HG03095 (cell line): ENCODE data around the gene NR2E3.

Experiments used
- ATAC-seq: cut with Tn5 transposase; IDR thresholded peaks from one replicate; pipeline ENCODE4 v1.9.1; 2021; ENCODE audit warnings: moderate library complexity; ENCODE audit not compliant: unreplicated experiment

The NR2E3 gene

DNA sequence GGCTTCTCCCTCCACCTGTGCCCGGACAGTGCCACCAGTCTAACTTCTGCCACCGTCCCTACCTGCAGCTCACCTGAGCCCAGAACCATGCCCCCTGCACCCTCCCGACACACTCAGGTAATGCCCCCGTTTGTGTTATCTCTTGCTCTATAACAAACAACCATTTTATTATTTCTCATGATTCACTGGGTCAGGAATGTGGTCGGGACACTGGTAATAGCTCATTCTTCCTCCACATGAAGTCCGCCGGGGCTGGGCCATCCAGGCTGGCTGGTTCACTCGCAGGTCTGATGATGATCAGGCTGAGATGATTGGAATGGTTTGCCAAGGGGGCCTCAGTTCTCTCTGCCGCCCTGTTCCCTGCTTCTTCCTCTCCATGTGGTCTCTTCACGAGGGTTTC is 20.3 kb upstream of the NR2E3 start:
- no peak for ATAC-seq

DNA sequence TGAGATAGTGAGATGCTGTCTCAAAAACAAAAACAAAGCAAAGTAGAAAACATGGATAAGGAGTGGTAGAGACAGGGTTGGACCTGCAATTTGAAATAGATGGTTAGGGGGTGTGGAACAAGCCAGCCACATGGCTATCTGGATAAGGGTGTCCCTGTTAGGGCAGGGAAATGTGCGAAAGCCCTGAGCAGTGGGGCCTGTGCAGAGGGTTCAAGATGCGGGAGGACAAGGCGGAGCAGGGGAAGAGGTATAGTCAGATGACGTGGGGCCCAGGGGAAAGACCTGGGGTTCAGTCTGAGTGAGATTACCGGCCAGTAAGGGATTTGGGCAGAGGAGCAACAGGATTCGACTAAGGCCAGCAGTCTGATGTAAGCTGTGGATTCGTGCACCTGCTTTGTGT is 18.4 kb upstream of the NR2E3 start:
- no peak for ATAC-seq

GRCh38 chr15:71792521-71792920 is 17.8 kb upstream of the NR2E3 start:
- ATAC-seq, result no peak

DNA sequence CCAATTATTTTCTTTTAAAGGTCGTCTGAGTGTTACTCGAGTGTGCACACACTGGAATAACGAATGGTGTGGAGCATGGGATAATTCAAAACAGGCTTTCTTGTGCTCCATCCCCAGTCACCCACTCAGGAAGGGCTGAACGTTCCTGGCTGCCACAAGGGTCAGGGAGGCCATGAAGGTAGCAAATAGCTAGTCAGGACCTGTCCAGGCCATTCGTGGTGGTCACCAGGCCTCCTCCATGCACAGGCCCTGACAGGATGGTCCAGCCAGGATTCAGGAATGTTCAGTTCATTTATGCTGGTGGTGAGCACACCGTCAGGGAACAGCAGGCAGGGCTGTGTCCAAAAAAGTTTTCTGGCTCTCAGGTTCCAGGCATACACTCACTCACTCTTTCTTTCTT is 11.7 kb upstream of the NR2E3 start:
- ATAC-seq, result no peak

GRCh38 chr15:71800190-71800589 is 10.2 kb upstream of the NR2E3 start:
- no peak for ATAC-seq

DNA sequence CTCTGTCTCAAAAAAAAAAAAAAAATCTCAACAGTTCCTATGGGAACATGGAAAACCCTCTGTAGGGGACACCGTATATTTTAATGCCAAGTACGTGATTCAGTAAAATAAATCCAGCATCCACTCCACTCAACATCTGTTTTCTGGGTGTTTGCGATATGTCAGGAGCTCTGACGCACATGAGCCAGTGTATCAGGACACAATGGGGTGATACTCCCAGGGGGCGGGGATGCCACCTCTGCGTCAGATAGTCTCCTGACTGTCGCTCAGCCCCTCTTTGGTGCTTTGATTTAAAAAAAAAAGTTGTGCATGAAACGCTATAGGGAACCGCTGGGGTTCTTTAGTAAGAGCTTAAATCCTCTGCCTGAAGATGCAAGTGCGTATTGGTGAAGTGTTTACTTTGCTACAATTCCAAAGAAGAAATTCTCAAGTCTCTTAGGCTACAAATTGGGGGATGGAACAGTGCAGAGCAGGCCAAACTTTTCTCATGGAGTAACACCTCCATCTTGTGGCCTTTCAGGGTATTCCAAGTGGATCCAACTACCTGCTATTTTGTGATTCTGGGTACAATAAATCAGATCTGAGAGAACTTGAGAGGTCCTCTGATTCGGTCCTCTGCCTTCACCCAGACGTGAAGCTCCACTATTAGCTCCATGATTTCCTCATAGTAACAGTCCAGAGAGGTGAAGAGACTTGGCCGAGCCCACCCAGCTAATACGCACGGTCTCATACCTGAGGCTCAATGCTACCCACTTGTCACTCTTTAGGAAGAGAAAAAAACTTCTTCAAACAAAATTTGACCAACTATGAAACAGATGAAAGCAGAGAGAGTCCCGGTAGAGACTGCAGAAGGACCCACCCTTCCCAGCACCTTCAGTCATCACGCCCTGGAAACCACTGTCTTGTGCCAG is 9.3 kb upstream of the NR2E3 start:
- no peak for ATAC-seq

GRCh38 chr15:71801935-71802655 is 8.3 kb upstream of the NR2E3 start:
- ATAC-seq, result no peak

- ATAC-seq, result no peak
Observed at GRCh38 chr15:71802770-71803169, 7.6 kb upstream of the NR2E3 start.

DNA sequence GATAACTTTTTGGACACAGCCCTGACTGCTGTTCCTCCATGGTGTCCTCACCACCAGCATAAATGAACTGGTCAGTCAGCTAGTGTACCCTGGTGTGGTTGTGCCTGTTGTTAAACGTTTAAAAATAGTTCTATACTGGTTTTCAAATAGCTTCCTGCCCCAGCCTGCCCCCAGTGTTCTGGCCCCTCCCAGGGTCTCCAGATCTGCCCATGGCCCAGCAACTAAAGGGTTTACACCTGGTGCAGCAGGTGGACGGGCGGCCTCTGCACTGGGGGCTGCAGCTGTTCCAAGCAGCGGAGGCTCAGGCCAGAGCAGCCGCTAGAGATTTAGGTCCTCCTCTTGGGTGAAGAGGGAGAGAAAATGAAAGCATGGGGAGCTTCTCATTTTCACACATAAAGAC is 6.1 kb upstream of the NR2E3 start:
- ATAC-seq, result no peak

GRCh38 chr15:71804695-71805470 is 5.5 kb upstream of the NR2E3 start:
- no peak for ATAC-seq

DNA sequence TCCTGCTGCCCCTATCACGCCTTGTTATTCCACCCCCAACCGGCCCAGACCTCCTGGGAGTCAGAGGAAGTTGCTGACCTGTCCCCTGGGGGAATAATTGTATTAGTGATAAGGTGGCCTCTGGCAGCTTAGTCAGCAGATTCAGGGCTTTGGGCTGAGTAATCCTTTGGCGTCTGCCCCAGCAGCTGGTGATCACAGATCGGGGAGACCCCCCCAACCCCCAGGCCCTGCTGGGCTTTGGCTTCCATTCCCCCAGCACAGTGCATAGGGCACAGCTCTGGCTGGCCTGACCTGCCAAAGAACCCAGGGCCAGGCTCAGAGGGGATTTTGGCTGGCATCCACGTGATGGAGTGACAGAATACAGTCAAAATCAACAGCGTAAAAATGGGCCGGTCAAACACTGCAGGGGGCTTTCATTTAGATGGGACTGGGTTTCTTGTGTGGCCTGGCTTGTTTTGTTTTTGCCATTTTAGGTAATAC is 3.9 kb upstream of the NR2E3 start:
- no peak for ATAC-seq

DNA sequence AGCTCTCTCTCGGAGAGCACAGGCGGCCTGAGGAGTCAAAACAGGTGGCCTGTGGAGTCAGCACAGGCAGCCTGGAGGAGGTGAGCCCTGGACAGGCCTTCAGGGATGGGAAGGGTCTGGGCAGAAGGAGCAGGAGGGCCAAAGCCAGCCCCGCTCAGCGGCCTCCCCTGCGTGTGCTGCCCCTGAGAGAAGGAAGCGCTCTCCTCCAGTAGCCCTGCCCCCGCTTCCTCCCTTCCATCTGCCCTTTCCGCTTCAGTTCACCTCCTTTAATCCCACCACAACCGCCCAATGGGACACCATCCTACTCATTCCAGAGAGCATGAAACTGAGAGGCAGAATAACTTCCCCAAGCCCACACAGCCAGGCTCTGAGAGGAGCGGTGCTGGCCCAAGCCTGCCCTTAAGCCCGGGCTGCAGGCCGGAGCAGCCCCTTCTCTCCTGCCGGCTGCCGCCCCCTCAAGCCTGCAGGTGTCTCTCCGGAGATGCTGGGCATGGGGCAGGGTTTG is 3.2 kb upstream of the NR2E3 start:
- ATAC-seq, result no peak

- ATAC-seq, result no peak
Observed at GRCh38 chr15:71807691-71808091, 2.7 kb upstream of the NR2E3 start.

- ATAC-seq, result no peak
Observed at GRCh38 chr15:71808311-71809020, 1.9 kb upstream of the NR2E3 start.

- ATAC-seq, result no peak
Observed at GRCh38 chr15:71809346-71809745, 1.0 kb upstream of the NR2E3 start.

DNA sequence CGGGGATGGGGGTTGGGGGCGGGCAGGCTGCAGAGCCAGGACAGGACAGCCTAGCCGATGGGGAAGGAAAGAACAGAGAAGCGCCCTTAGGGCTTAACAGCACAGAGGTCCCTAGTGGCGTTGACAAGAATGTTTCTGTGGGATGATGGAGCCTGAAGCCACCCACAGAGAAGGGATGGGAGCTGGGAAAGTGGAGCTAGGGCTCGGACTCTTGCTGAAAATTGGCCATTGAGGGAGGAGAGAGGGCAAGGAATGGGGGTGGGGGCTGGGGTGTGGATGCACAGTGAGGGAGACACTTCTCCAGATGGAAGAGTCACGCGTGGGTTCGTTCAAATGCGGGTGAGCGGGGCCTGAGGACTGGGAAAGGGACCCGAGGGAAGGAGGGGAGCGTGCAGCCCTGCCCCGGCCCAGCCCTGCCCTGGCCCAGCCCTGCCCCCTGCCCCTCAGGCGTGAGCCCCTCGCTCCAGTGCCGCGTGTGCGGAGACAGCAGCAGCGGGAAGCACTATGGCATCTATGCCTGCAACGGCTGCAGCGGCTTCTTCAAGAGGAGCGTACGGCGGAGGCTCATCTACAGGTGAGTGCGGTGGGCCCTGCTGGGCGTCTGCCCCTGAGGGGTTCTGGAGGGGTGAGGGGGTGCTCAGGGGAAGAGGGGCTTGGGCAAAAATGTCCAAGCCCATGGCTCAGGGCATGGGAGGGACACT is 832 bp downstream of the NR2E3 start:
- ATAC-seq, result no peak

DNA sequence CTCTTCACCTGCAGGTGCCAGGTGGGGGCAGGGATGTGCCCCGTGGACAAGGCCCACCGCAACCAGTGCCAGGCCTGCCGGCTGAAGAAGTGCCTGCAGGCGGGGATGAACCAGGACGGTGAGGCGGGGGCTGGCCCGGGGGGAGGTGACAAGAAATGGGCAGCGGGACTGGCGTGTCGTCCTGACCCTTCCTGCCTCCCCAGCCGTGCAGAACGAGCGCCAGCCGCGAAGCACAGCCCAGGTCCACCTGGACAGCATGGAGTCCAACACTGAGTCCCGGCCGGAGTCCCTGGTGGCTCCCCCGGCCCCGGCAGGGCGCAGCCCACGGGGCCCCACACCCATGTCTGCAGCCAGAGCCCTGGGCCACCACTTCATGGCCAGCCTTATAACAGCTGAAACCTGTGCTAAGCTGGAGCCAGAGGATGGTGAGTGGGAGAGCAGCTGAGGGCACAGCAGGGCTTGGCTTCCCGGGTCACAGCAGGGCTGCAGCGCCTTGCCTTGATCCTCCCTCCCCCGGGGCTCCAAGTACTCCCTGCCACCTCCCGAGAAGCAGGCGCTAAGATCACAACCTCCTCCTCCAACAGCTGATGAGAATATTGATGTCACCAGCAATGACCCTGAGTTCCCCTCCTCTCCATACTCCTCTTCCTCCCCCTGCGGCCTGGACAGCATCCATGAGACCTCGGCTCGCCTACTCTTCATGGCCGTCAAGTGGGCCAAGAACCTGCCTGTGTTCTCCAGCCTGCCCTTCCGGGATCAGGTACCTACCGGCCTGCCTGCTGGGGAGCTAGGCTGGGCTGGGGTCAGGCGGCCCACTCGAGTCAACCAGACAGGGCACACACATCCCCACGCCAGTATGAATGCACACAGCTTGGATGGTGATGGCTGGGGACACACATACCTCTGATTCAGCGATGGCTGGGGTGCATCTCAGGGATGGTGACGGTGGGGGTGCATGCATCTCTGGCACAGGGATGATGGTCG is 1.7 kb downstream of the NR2E3 start:
- no peak for ATAC-seq

DNA sequence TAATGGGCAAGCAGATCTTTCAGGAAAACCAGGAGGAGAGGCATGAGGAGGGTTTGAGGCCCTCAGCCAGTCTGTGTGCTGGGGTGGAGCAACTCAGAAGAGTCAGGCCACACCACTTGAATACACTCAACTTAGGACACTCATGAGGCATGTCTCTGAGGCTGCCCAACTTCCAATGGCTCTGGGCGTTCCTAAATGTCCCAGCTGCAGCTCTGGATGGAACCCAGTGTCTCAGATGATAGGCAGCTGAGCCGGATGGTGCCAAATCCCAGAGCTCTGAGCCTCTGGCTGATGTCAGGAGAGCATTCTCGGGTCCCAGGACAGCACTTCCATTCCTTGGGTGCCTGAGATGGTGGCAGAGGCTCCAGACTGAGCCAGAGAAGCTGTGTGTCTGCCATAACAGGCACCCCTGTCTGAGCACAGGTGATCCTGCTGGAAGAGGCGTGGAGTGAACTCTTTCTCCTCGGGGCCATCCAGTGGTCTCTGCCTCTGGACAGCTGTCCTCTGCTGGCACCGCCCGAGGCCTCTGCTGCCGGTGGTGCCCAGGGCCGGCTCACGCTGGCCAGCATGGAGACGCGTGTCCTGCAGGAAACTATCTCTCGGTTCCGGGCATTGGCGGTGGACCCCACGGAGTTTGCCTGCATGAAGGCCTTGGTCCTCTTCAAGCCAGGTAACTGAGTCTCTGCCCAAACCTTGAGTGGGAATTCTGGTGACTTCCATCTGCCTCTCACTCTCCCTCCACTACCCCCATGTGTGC is 2.8 kb downstream of the NR2E3 start:
- no peak for ATAC-seq
